Measurements from ENCODE around the gene TNPO3. TPM values are rescaled to one million over a fixed set of nuclear protein-coding genes. Genes with fewer than 3 reads are reported as not detected.

Gene TNPO3
- polyA plus RNA-seq, 1 of the 3 experiments (the other 2 are of a cell fraction) = 27.8 TPM

GRCh38 chr7:128940494-128941322 is 114.2 kb downstream of the TNPO3 start:
- H3F3A ChIP-seq (replicated peaks; ENCODE audit: insufficient read depth) = peaks cover 3% of the 10 kb centered on the region
- no peak overlapping the region for H3K4me3 ChIP-seq (ENCODE audit: low read depth in 2 of 2, low read length in 1 of 2)
- no peak for TF ChIP-seq TAF1 (IDR thresholded peaks at IDR 0.05; ENCODE audit: borderline replicate concordance, low read depth, low read length)
- TF ChIP-seq MEF2A (IDR thresholded peaks at IDR 0.05; ENCODE audit: borderline replicate concordance, low read depth) = no peak
- TF ChIP-seq RAD21 (IDR thresholded peaks at IDR 0.05; ENCODE audit: low read length) = no peak
- TF ChIP-seq SIN3A (IDR thresholded peaks at IDR 0.05; ENCODE audit: borderline replicate concordance, low read depth, low read length) = no peak
- DNase-seq = peak; percentile 39
- H3K4me2 ChIP-seq = no peak overlapping the region
- no peak overlapping the region for H2AFZ ChIP-seq (ENCODE audit: low read depth)
- no peaks in the 10 kb centered on the region for H3K36me3 ChIP-seq (replicated peaks in 1 of 2; ENCODE audit: control insufficient read depth in 1 of 2, insufficient read depth in 2 of 2, low read length in 1 of 2)
- CTCF ChIA-PET = interaction anchor here (1.2 to 2.5 kb wide), 7 partner anchors 14 to 151 kb away, joined by 3 to 12 read pairs (median 4); no protein-coding TSS in a partner anchor
- no peak overlapping the region for H3K9ac ChIP-seq
- H4K20me1 ChIP-seq (ENCODE audit: insufficient read depth) = no peaks in the 10 kb centered on the region
- no peaks in the 10 kb centered on the region for H3K9me2 ChIP-seq
- peaks cover 3 to 11% of the 10 kb centered on the region in 2 experiments; a peak in 1 of 4 replicates for H3K4me1 ChIP-seq (ENCODE audit: control insufficient read depth in 1 of 2, insufficient read depth in 2 of 2, low read depth in 1 of 2, low read length in 1 of 2)
- no peaks in the 10 kb centered on the region for H3K9me3 ChIP-seq
- no peak overlapping the region for H3K27ac ChIP-seq (ENCODE audit: low read depth in 2 of 2, low read length in 1 of 2)
- WGBS (ENCODE audit: low lambda C conversion rate) = 85% methylated on average over 20 of the region's 20 CpGs
- no peaks in the 10 kb centered on the region for H3K79me2 ChIP-seq (ENCODE audit: insufficient read depth)
- H3K27me3 ChIP-seq (ENCODE audit: insufficient read depth) = peaks cover 27% of the 10 kb centered on the region
- POLR2A ChIA-PET = no interaction called here

DNA sequence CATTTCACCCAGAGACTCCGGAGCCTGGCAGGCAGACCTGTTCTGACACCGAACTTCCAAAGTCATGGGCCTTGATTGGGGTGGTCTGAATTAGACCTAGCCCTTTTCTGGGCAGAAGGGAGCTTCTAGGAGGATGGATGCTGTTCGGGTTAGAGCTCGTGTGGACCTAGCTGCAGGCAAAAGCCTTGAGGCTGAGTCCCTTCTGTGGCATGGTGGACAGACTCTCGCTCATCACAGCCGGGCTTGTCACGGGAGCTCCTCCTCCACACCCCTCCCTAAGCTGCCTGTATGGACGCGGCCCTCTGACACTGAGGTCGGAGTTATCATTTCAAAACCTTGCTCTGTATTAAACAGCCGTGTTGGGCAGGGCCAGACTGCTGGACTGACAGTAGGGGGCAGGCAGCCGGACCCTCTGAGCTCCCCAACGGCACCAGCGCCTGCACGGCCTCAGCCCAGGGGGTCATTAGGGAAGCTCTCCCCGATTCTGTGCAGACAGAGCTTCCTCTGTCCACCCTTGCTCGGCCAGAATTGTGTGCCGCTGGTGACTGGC is 115.0 kb downstream of the TNPO3 start:
- no peak overlapping the region for H3K4me2 ChIP-seq
- H3K27ac ChIP-seq (ENCODE audit: low read depth in 2 of 2, low read length in 1 of 2) = no peak overlapping the region
- TF ChIP-seq TEAD4 (IDR thresholded peaks at IDR 0.05; ENCODE audit: borderline replicate concordance, insufficient read depth) = no peak
- TF ChIP-seq USF1 (IDR thresholded peaks at IDR 0.05; ENCODE audit: borderline replicate concordance, low read depth) = no peak
- no peak for TF ChIP-seq NRF1 (IDR thresholded peaks at IDR 0.05; ENCODE audit: low read depth, low read length)
- TF ChIP-seq MAX (IDR thresholded peaks at IDR 0.05; ENCODE audit: low read depth) = no peak
- TF ChIP-seq MEF2A (IDR thresholded peaks at IDR 0.05; ENCODE audit: borderline replicate concordance, low read depth) = no peak
- no peak for TF ChIP-seq FOXJ3 (CRISPR knock-in tag; IDR thresholded peaks at IDR 0.05)
- no peak for TF ChIP-seq FOSL2 (IDR thresholded peaks at IDR 0.05; ENCODE audit: borderline replicate concordance, low read depth)
- no peak for TF ChIP-seq TCF12 (IDR thresholded peaks at IDR 0.05)
- no peak for TF ChIP-seq RCOR1 (IDR thresholded peaks at IDR 0.05; ENCODE audit: low read length)
- no peak for TF ChIP-seq POLR2AphosphoS5 (IDR thresholded peaks at IDR 0.05; ENCODE audit: low read depth, low read length)
- TF ChIP-seq ZBTB33 (IDR thresholded peaks at IDR 0.05; ENCODE audit: borderline replicate concordance, low read depth) = no peak
- TF ChIP-seq, protein P1, sequence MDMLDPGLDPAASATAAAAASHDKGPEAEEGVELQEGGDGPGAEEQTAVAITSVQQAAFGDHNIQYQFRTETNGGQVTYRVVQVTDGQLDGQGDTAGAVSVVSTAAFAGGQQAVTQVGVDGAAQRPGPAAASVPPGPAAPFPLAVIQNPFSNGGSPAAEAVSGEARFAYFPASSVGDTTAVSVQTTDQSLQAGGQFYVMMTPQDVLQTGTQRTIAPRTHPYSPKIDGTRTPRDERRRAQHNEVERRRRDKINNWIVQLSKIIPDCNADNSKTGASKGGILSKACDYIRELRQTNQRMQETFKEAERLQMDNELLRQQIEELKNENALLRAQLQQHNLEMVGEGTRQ (IDR thresholded peaks at IDR 0.05; ENCODE audit: borderline replicate concordance, low read depth, low read length) = no peak
- peaks cover 33% of the 10 kb centered on the region for H3K27me3 ChIP-seq (ENCODE audit: insufficient read depth)
- DNase-seq = peak; percentile 47
- no peak overlapping the region for H3K4me3 ChIP-seq (ENCODE audit: low read depth in 2 of 2, low read length in 1 of 2)
- no peaks in the 10 kb centered on the region for H4K20me1 ChIP-seq (ENCODE audit: insufficient read depth)
- ChIA-PET CTCF (interaction anchor here (0.7 to 2.5 kb wide), 10 partner anchors 12 to 151 kb away, joined by 3 to 12 read pairs (median 3); no protein-coding TSS in a partner anchor), POLR2A (no interaction called here)
- WGBS (ENCODE audit: low lambda C conversion rate) = 84% methylated on average over 16 of the region's 18 CpGs
- no peaks in the 10 kb centered on the region for H3K79me2 ChIP-seq (ENCODE audit: insufficient read depth)
- peaks cover 3% of the 10 kb centered on the region for H3F3A ChIP-seq (replicated peaks; ENCODE audit: insufficient read depth)
- H3K4me1 ChIP-seq (ENCODE audit: control insufficient read depth in 1 of 2, insufficient read depth in 2 of 2, low read depth in 1 of 2, low read length in 1 of 2) = peaks cover 3 to 11% of the 10 kb centered on the region in 2 experiments; a peak in 1 of 4 replicates
- no peaks in the 10 kb centered on the region for H3K9me2 ChIP-seq
- no peaks in the 10 kb centered on the region for H3K36me3 ChIP-seq (replicated peaks in 1 of 2; ENCODE audit: control insufficient read depth in 1 of 2, insufficient read depth in 2 of 2, low read length in 1 of 2)
- no peaks in the 10 kb centered on the region for H3K9me3 ChIP-seq
- no peak overlapping the region for H3K9ac ChIP-seq
- H2AFZ ChIP-seq (ENCODE audit: low read depth) = no peak overlapping the region

All from SK-N-SH (cell line).